Large intestine (tissue), 3 donors: ENCODE data around the gene IFT122. TPM values are rescaled to one million over a fixed set of nuclear protein-coding genes. Genes with fewer than 3 reads are reported as not detected.

ENCODE experiments used
- DNase-seq, 2 donors: peaks; one replicate each; pipeline versions ENCODE4 v3.0.0 to v3.0.0-alpha.2; 2013
- H3K27ac ChIP-seq: one replicate; pipeline ENCODE4 v1.5.1; 2013; ENCODE audit warnings: low read length
- H3K27me3 ChIP-seq: 2 replicates; pipeline ENCODE4 v1.6.1; 2013; ENCODE audit warnings: low read length; ENCODE audit not compliant: control insufficient read depth, insufficient read depth
- H3K36me3 ChIP-seq: 2 replicates; pipeline ENCODE4 v1.6.1; 2013; ENCODE audit warnings: low read length; ENCODE audit not compliant: control insufficient read depth, insufficient read depth
- H3K4me1 ChIP-seq: one replicate; pipeline ENCODE4 v1.6.1; 2013; ENCODE audit warnings: low read length; ENCODE audit not compliant: control insufficient read depth, insufficient read depth
- H3K4me3 ChIP-seq: one replicate; pipeline ENCODE4 v1.5.1; 2013; ENCODE audit warnings: low read length
- H3K9me3 ChIP-seq: one replicate; pipeline ENCODE4 v1.6.1; 2013; ENCODE audit warnings: mild to moderate bottlenecking, low read depth, low read length, moderate library complexity; ENCODE audit not compliant: control insufficient read depth
- WGBS: methylation state at CpG from one replicate; pipeline ENCODE4 v1.1.5; 2013; ENCODE audit warnings: low lambda C conversion rate; ENCODE audit not compliant: insufficient coverage; 5-methylcytosine and 5-hydroxymethylcytosine counted together
- polyA plus RNA-seq: library from polyadenylated mRNA; unstranded; fragments of 120-200 nt; gene quantifications from one replicate; pipeline ENCODE4 v1.2.1, GENCODE V29; 2013

IFT122 gene
- polyA plus RNA-seq, 1 donor, result 39.4 TPM

GRCh38 chr3:129526121-129526900 is 86.3 kb downstream of the IFT122 start:
- DNase-seq, result no peak
- Histone ChIP-seq H3K36me3 (no peaks in the 10 kb centered on the region), H3K27ac (no peak overlapping the region), H3K9me3 (no peaks in the 10 kb centered on the region), H3K27me3 (no peaks in the 10 kb centered on the region), H3K4me1 (no peaks in the 10 kb centered on the region), H3K4me3 (no peak overlapping the region)
- no CpG with 5 or more reads among the region's 12 CpGs for WGBS

GRCh38 chr3:129527262-129527661 is 87.2 kb downstream of the IFT122 start:
- Histone ChIP-seq H3K27ac (no peak overlapping the region), H3K9me3 (no peaks in the 10 kb centered on the region), H3K36me3 (no peaks in the 10 kb centered on the region), H3K4me1 (no peaks in the 10 kb centered on the region), H3K27me3 (no peaks in the 10 kb centered on the region), H3K4me3 (no peak overlapping the region)
- no peak for DNase-seq
- no CpG with 5 or more reads among the region's 11 CpGs for WGBS

- WGBS, result no CpG with 5 or more reads among the region's 18 CpGs
- Histone ChIP-seq H3K4me1 (no peaks in the 10 kb centered on the region), H3K4me3 (no peak within 1 kb of the TSS), H3K36me3 (no peaks in the 10 kb centered on the region), H3K9me3 (no peaks in the 10 kb centered on the region), H3K27ac (no peak within 1 kb of the TSS), H3K27me3 (no peaks in the 10 kb centered on the region)
- no peak for DNase-seq
Observed at GRCh38 chr3:129528589-129529100, 88.6 kb downstream of the IFT122 start, which contains the start of gene RHO. TSS of gene RHO (plus strand) at chr3:129528639. CDS start at chr3:129528734, 95 bp downstream.

GRCh38 chr3:129529436-129530210 is 89.6 kb downstream of the IFT122 start:
- no peak for DNase-seq
- Histone ChIP-seq H3K27ac (no peak overlapping the region), H3K9me3 (no peaks in the 10 kb centered on the region), H3K36me3 (no peaks in the 10 kb centered on the region), H3K4me1 (no peaks in the 10 kb centered on the region), H3K27me3 (no peaks in the 10 kb centered on the region), H3K4me3 (no peak overlapping the region)
- 80% methylated on average over 1 of the region's 12 CpGs for WGBS

GRCh38 chr3:129530251-129530791 is 90.3 kb downstream of the IFT122 start:
- DNase-seq, result no peak
- Histone ChIP-seq H3K9me3 (no peaks in the 10 kb centered on the region), H3K27me3 (no peaks in the 10 kb centered on the region), H3K36me3 (no peaks in the 10 kb centered on the region), H3K27ac (no peak overlapping the region), H3K4me1 (no peaks in the 10 kb centered on the region), H3K4me3 (no peak overlapping the region)
- WGBS, result no CpG with 5 or more reads among the region's 6 CpGs

GRCh38 chr3:129530821-129531220 is 90.8 kb downstream of the IFT122 start:
- no peak for DNase-seq
- Histone ChIP-seq H3K36me3 (no peaks in the 10 kb centered on the region), H3K9me3 (no peaks in the 10 kb centered on the region), H3K4me1 (no peaks in the 10 kb centered on the region), H3K4me3 (no peak overlapping the region), H3K27me3 (no peaks in the 10 kb centered on the region), H3K27ac (no peak overlapping the region)
- WGBS, result no CpG with 5 or more reads among the region's 13 CpGs

GRCh38 chr3:129531699-129532098 is 91.7 kb downstream of the IFT122 start:
- H3K27ac ChIP-seq, result no peak overlapping the region
- no peaks in the 10 kb centered on the region for H3K27me3 ChIP-seq
- DNase-seq, result no peak
- H3K4me1 ChIP-seq, result no peaks in the 10 kb centered on the region
- H3K4me3 ChIP-seq, result no peak overlapping the region
- no peaks in the 10 kb centered on the region for H3K36me3 ChIP-seq
- WGBS, result no CpG with 5 or more reads among the region's 11 CpGs
- no peaks in the 10 kb centered on the region for H3K9me3 ChIP-seq

GRCh38 chr3:129532261-129532660 is 92.2 kb downstream of the IFT122 start:
- no peak for DNase-seq
- no peaks in the 10 kb centered on the region for H3K36me3 ChIP-seq
- no peak overlapping the region for H3K27ac ChIP-seq
- no CpG with 5 or more reads among the region's 20 CpGs for WGBS
- H3K4me3 ChIP-seq, result no peak overlapping the region
- H3K4me1 ChIP-seq, result no peaks in the 10 kb centered on the region
- H3K9me3 ChIP-seq, result no peaks in the 10 kb centered on the region
- no peaks in the 10 kb centered on the region for H3K27me3 ChIP-seq

GRCh38 chr3:129533406-129533805 is 93.4 kb downstream of the IFT122 start:
- H3K27ac ChIP-seq, result no peak overlapping the region
- H3K36me3 ChIP-seq, result no peaks in the 10 kb centered on the region
- no CpG with 5 or more reads among the region's 16 CpGs for WGBS
- H3K4me3 ChIP-seq, result no peak overlapping the region
- H3K4me1 ChIP-seq, result no peaks in the 10 kb centered on the region
- no peaks in the 10 kb centered on the region for H3K27me3 ChIP-seq
- DNase-seq, result no peak
- no peaks in the 10 kb centered on the region for H3K9me3 ChIP-seq

- H3K27me3 ChIP-seq, result no peaks in the 10 kb centered on the region
- no peaks in the 10 kb centered on the region for H3K9me3 ChIP-seq
- H3K27ac ChIP-seq, result no peak overlapping the region
- no peaks in the 10 kb centered on the region for H3K4me1 ChIP-seq
- no peaks in the 10 kb centered on the region for H3K36me3 ChIP-seq
- DNase-seq, result no peak
- WGBS, result no CpG with 5 or more reads among the region's 4 CpGs
- no peak overlapping the region for H3K4me3 ChIP-seq
Observed at GRCh38 chr3:129534428-129535027, 94.5 kb downstream of the IFT122 start.
